Effector memory CD4-positive, alpha-beta T cell (primary cell): ENCODE data around the gene KPNA3.
"Not testable (repeated sequence)": the region's sequence is repeated elsewhere in the genome, so short reads cannot be mapped to it uniquely, and the experiment has no call there.

Source experiments
- DNase-seq, 3 donors: peaks; one replicate each; pipeline ENCODE4 v3.0.0-alpha.2; 2020
- H3K27ac ChIP-seq: 2 replicates; pipeline ENCODE4 v1.7.0; 2013; ENCODE audit warnings: mild to moderate bottlenecking, low read length, moderate library complexity; ENCODE audit not compliant: insufficient read depth, poor library complexity, severe bottlenecking
- H3K27me3 ChIP-seq: replicated peaks from 2 replicates; pipeline ENCODE4 v1.7.0; 2013; ENCODE audit warnings: mild to moderate bottlenecking, low read length; ENCODE audit not compliant: insufficient read depth, control insufficient read depth, poor library complexity, severe bottlenecking
- H3K36me3 ChIP-seq: 2 replicates; pipeline ENCODE4 v1.7.0; 2013; ENCODE audit warnings: mild to moderate bottlenecking, low read length, moderate library complexity; ENCODE audit not compliant: control insufficient read depth, insufficient read depth
- H3K4me1 ChIP-seq: 2 replicates; pipeline ENCODE4 v1.7.0; 2013; ENCODE audit warnings: low read length, mild to moderate bottlenecking; ENCODE audit not compliant: control insufficient read depth, insufficient read depth, poor library complexity, severe bottlenecking
- H3K4me3 ChIP-seq: 2 replicates; pipeline ENCODE4 v1.7.0; 2013; ENCODE audit warnings: low read length, low read depth, mild to moderate bottlenecking; ENCODE audit not compliant: insufficient read depth, poor library complexity, severe bottlenecking
- H3K9me3 ChIP-seq: 2 replicates; pipeline ENCODE4 v1.7.0; 2013; ENCODE audit warnings: mild to moderate bottlenecking, low read length, moderate library complexity; ENCODE audit not compliant: control insufficient read depth

KPNA3 gene

DNA sequence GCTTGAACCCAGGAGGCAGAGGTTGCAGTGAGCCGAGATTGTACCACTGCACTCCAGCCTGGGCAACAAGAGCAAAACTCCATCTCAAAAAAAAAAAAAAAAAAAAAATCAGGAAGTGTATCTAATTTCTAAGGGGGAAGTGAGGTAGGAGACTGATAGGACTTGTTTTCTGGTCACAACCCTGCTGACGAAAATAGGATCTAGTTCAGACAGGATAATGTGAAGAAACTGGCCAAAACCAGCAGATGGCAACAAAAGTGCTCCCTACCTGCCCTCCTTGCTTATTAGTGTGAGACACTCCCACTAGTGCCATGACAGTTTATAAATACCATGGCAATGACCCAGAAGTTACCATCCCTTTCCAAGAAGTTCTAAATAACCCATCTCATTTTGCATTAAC is 36.0 kb upstream of the KPNA3 start:
- Histone ChIP-seq H3K4me1 (no peaks in the 10 kb centered on the region), H3K27me3 (no peaks in the 10 kb centered on the region), H3K9me3 (no peaks in the 10 kb centered on the region), H3K36me3 (no peaks in the 10 kb centered on the region), H3K4me3 (no peak overlapping the region), H3K27ac (no peak overlapping the region)
- DNase-seq: no peak

DNA sequence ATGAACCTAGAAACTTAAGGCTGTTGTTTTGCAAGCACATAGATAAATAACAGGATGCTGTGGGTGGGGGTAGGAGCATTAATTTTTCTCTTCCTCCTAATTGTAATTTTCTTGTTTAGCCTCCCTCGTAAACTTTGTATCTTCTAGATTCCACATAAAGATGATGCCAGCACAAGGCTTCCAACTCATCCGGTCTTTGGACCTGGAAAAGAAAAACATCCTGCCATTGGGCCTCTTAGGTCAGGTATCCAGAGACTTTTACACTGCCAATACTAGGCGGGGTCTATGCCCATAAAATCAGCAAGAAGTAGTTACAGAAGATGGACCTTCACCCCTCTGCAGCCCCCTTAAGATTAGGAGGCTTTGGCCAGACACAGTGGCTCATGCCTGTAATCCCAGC is 35.4 kb upstream of the KPNA3 start:
- no peak overlapping the region for H3K4me3 ChIP-seq
- H3K27me3 ChIP-seq: no peaks in the 10 kb centered on the region
- H3K27ac ChIP-seq: no peak overlapping the region
- H3K36me3 ChIP-seq: no peaks in the 10 kb centered on the region
- no peaks in the 10 kb centered on the region for H3K9me3 ChIP-seq
- H3K4me1 ChIP-seq: no peaks in the 10 kb centered on the region
- no peak for DNase-seq

DNA sequence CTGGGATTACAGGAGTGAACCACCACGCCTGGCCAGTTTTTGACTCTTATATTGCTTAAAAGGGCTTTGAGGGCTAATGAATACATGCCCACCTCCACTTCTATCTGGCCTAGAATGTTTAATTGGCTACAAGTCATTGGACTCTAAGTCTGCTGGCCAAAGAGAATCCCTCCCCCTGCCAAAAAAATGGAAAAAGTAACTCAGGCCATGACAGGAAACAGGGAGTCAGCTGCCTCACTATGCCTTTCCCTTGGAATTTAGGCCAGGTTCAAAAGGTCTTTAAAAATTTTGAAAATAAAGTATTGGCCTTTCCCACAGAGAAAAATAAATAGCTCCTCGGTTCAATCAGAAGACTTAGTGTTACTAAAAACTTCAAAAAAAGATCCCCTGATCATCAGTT is 34.9 kb upstream of the KPNA3 start:
- H3K4me3 ChIP-seq: no peak overlapping the region
- DNase-seq: no peak
- no peaks in the 10 kb centered on the region for H3K36me3 ChIP-seq
- H3K27ac ChIP-seq: no peak overlapping the region
- no peaks in the 10 kb centered on the region for H3K4me1 ChIP-seq
- no peaks in the 10 kb centered on the region for H3K9me3 ChIP-seq
- no peaks in the 10 kb centered on the region for H3K27me3 ChIP-seq

DNA sequence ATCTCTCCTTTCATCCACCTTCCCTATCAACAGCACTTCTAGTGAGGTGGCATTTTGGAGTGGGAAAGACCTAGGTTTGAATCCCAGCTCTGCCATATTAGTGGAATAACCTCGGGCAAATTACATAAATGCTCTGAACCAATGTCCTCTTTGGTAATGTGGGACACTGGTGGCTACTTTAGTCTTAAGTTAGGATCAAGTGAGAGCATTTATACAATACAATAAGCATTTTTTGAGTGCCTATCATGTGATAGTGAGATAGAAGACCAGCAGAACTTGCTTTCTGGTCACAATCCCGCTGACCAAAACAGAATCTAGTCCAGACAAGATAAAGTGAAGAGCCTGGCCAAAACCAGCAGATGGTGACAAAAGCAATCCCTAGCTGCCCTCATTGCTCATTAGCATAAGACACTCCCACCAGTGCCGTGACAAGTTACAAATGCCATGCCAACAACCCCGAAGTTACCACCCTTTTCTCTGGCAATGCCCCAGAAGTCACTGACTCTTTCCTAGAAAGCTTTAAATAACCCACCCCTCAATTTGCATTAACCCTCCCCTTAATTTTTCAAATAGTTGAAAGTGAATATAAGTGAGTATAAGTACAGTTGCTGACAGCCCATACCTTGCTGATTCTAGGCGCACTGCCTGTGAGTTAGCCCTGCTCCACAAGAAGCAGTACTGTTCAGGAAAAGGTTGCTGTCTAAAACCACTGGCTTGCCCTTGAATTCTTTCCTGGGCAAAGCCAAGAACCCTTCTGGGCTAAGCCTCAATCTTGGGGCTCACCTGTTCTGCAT is 28.9 kb upstream of the KPNA3 start:
- DNase-seq: no peak
- Histone ChIP-seq H3K27me3 (no peaks in the 10 kb centered on the region), H3K9me3 (no peaks in the 10 kb centered on the region), H3K4me1 (no peaks in the 10 kb centered on the region), H3K36me3 (no peaks in the 10 kb centered on the region), H3K27ac (no peak overlapping the region), H3K4me3 (no peak overlapping the region)

DNA sequence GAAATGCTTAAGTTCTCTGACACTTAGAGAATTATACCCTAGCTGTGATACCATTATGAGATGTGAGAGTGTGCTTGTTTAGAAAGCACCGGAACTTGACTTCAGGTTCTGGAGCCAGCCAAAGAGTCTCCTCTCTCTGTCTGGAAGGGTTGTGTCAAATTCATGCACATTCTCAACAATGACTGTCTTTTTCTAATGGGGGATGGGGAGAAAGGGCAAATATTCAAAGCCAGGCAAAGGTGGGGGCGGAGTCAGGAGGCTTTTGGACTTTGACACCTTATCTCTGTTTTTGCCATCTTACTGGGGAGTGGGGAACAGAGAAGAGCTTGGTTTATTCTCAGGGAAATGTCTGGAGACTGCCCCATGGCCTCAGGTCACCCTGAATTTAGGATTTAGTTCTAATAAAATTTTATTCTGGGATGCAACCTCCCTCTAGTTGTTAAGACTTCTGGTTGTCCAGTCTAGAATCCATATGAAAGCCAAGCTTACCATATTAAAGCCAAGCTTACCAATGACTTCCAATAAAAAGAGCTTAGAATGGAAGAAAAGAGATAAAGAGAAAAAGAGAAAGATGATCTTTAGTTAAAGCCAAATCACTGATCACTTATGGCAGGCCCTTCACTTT is 28.2 kb upstream of the KPNA3 start:
- Histone ChIP-seq H3K9me3 (no peaks in the 10 kb centered on the region), H3K4me1 (no peaks in the 10 kb centered on the region), H3K4me3 (no peak overlapping the region), H3K27me3 (no peaks in the 10 kb centered on the region), H3K27ac (no peak overlapping the region), H3K36me3 (no peaks in the 10 kb centered on the region)
- DNase-seq: no peak

DNA sequence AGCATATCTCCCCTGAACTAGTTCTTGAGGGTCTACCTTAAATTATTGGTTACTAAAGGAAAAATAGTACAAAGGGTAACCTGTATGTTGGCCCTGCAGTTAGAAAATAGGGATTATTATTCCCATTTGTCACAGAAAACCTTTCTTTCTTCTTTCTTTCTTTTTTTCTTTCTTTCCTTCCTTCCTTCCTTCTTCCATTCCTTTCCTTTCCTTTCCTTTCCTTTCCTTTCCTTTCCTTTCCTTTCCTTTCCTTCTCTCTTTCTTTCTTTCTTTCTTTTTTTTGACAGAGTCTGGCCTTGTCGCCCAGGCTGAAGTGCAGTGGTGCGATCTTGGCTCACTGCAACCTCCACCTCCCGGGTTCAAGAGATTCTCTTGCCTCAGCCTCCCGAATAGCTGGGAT is 23.6 kb upstream of the KPNA3 start:
- not testable (repeated sequence) for H3K27me3 ChIP-seq, H3K4me3 ChIP-seq, H3K4me1 ChIP-seq, H3K36me3 ChIP-seq, DNase-seq, H3K9me3 ChIP-seq, H3K27ac ChIP-seq

DNA sequence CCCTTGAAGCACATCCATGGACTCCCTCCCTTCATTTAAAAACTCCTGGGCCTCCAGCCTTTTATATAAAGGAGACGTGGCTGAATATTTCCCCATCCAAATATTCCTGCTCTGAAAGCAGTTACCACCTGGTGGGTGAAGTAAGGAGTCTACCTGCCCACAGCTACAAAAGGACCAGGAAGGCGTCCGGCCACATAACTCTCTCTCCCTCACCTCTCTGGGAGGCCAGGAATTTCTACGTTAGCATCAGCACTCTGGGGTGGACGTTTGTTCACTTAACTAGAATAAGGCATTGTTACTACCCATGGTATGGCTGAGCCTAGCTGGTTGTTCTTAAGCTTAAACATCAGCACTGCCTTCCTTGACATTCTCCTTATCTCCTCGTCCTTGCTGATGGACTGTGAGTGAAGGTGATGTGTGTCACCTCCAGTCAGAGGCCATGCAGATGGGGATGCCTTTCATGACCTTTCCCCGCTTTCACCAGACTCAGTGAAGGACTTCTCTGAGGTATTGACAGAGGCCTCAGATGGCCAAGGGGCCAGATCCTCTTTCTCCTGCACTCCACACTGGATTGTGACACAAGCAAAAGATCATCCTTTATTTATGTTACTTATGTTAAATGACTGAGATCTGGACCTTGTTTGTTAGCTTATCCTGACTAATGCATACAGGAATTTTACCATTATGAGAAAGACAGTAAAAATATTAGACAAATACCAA is 22.2 kb upstream of the KPNA3 start:
- no peaks in the 10 kb centered on the region for H3K4me1 ChIP-seq
- H3K36me3 ChIP-seq: no peaks in the 10 kb centered on the region
- H3K4me3 ChIP-seq: no peak overlapping the region
- H3K27ac ChIP-seq: no peak overlapping the region
- no peak for DNase-seq
- H3K27me3 ChIP-seq: no peaks in the 10 kb centered on the region
- no peaks in the 10 kb centered on the region for H3K9me3 ChIP-seq

DNA sequence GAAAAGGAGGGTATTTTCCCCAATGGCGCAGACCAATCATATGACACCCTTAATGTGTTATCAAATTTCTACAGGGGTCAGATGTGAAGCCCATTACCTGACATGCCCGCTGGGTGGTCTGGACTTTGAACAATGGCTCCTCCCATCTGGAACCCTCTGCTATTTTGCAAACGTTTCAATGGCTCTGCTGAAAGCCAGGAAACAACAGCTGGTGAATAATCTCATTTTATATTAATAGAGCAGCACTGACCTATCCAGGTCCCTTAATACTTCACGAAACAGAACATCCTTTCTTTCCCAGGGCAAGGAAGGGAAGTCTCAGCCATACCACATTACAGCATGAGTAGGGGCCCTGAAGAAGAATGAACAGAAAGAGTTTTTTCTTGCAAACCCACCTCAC is 20.3 kb upstream of the KPNA3 start:
- no peak overlapping the region for H3K27ac ChIP-seq
- no peak overlapping the region for H3K4me3 ChIP-seq
- no peaks in the 10 kb centered on the region for H3K27me3 ChIP-seq
- no peak for DNase-seq
- no peaks in the 10 kb centered on the region for H3K36me3 ChIP-seq
- H3K9me3 ChIP-seq: no peaks in the 10 kb centered on the region
- no peaks in the 10 kb centered on the region for H3K4me1 ChIP-seq

DNA sequence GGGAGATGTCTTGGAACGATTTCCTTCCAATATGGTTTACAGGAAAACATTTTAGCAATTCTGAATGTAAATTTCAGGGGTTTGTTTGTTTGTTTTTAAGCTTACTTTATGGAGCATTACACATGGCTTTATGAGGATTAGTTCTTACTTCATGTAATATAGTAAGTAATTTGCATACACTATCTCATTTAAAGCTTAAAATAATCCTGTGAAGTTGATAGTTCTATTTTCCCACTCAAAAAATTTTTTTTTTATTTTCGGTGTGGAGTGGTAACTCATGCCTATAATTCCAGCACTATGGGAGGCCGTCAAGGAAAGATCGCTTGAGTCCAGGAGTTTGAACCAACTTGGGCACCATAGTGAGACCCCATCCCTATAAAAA is 19.0 kb upstream of the KPNA3 start:
- H3K27ac ChIP-seq: no peak overlapping the region
- H3K4me1 ChIP-seq: no peaks in the 10 kb centered on the region
- H3K27me3 ChIP-seq: no peaks in the 10 kb centered on the region
- no peak for DNase-seq
- no peaks in the 10 kb centered on the region for H3K36me3 ChIP-seq
- no peak overlapping the region for H3K4me3 ChIP-seq
- no peaks in the 10 kb centered on the region for H3K9me3 ChIP-seq
